D341Med (cell line): ENCODE results near the gene EIF4A3.
"Not testable (repeated sequence)": the region's sequence is repeated elsewhere in the genome, so short reads cannot be mapped to it uniquely, and the experiment has no call there.

Experiments
- DNase-seq: peaks from one replicate; pipeline ENCODE4 v3.0.0; 2012; ENCODE audit warnings: low spot score

EIF4A3 gene

GRCh38 chr17:80173126-80173525 lies 26.2 kb upstream of the EIF4A3 start:
- no peak for DNase-seq

- DNase-seq: no peak
Observed at GRCh38 chr17:80171681-80172080, 24.8 kb upstream of the EIF4A3 start.

GRCh38 chr17:80169784-80170500 lies 23.0 kb upstream of the EIF4A3 start, which contains the start of gene CARD14:
TSS of gene CARD14 (plus strand) at chr17:80170030. CDS start at chr17:80181439, 11,409 bp downstream.
- no peak for DNase-seq

GRCh38 chr17:80169107-80169506 lies 22.2 kb upstream of the EIF4A3 start:
- DNase-seq: no peak

- DNase-seq: peak; percentile 30
Observed at GRCh38 chr17:80168371-80168770, 21.4 kb upstream of the EIF4A3 start.

- DNase-seq: no peak
Observed at GRCh38 chr17:80166446-80166845, 19.5 kb upstream of the EIF4A3 start.

- DNase-seq: no peak
Observed at GRCh38 chr17:80164185-80164584, 17.3 kb upstream of the EIF4A3 start.

- no peak for DNase-seq
Observed at GRCh38 chr17:80163336-80163735, 16.4 kb upstream of the EIF4A3 start.

GRCh38 chr17:80160536-80160935 lies 13.6 kb upstream of the EIF4A3 start:
- DNase-seq: no peak

- no peak for DNase-seq
Observed at GRCh38 chr17:80158846-80159245, 11.9 kb upstream of the EIF4A3 start.

- DNase-seq: not testable (repeated sequence)
Observed at GRCh38 chr17:80155600-80155999, 8.7 kb upstream of the EIF4A3 start.

- DNase-seq: no peak
Observed at GRCh38 chr17:80154166-80154565, 7.2 kb upstream of the EIF4A3 start.

- DNase-seq: no peak
Observed at GRCh38 chr17:80153004-80153403, 6.1 kb upstream of the EIF4A3 start.

GRCh38 chr17:80152081-80152702 lies 5.3 kb upstream of the EIF4A3 start:
- DNase-seq: no peak

- no peak for DNase-seq
Observed at GRCh38 chr17:80151333-80151732, 4.4 kb upstream of the EIF4A3 start.

- peak; percentile 71 for DNase-seq
Observed at GRCh38 chr17:80146121-80147034, 550 bp downstream of the EIF4A3 start.

GRCh38 chr17:80145076-80146075 lies 1.6 kb downstream of the EIF4A3 start:
- no peak for DNase-seq

- no peak for DNase-seq
Observed at GRCh38 chr17:80142929-80143328, 4.0 kb downstream of the EIF4A3 start.

- DNase-seq: no peak
Observed at GRCh38 chr17:80141463-80142165, 5.3 kb downstream of the EIF4A3 start.

GRCh38 chr17:80138856-80139426 lies 8.0 kb downstream of the EIF4A3 start:
- DNase-seq: no peak
